Sciatic nerve (tissue), 2 donors: ENCODE measurements around the gene TREML4. TPM values are rescaled to one million over a fixed set of nuclear protein-coding genes. Genes with fewer than 3 reads are reported as not detected.
"Not testable (repeated sequence)": the region's sequence is repeated elsewhere in the genome, so short reads cannot be mapped to it uniquely, and the experiment has no call there.

ENCODE experiments used
- ATAC-seq: fragments of 200-7000 bp; cut with Tn5 transposase; one replicate; pipeline ENCODE4 v1.9.1; 2020; ENCODE audit warnings: mild to moderate bottlenecking, moderate library complexity
- DNase-seq: peaks from one replicate; pipeline ENCODE4 v3.0.0-alpha.2; 2020; ENCODE audit warnings: low spot score
- intact Hi-C: fragments of 100-400 bp; cut with DNase I; formaldehyde crosslinking; loops from one replicate; pipeline ENCODE4 v1.14.2; 2022
- total RNA-seq: library from RNA; stranded (reverse); fragmentation: NEBNext Ultra II Directional; extraction: Animal tissue kit (Norgen Biotek cat#: 25700); gene quantifications from one replicate; pipeline ENCODE4 v1.2.1, GENCODE V29; 2021
- donor health status: DM: no; HTN: no; CAD: no.
- donor health status: DM: no; HTN: no; CAD: no.

The TREML4 gene
- not detected for total RNA-seq

- intact Hi-C loops = no loop called here
- no peak for ATAC-seq
- DNase-seq = no peak
Measured at GRCh38 chr6:41228096-41228495, at the start of gene TREML4. TSS of gene TREML4 (plus strand) at chr6:41228349. CDS start at chr6:41228428, 79 bp downstream.

GRCh38 chr6:41179163-41179562 is 49.0 kb upstream of the TREML4 start:
- ATAC-seq = no peak
- DNase-seq = no peak
- intact Hi-C loops = no loop called here

GRCh38 chr6:41181566-41181965 is 46.6 kb upstream of the TREML4 start:
- no peak for DNase-seq
- no peak for ATAC-seq
- intact Hi-C loops = no loop called here

- ATAC-seq (peak; percentile 81), DNase-seq (no peak)
- intact Hi-C loops = no loop called here
Measured at GRCh38 chr6:41182069-41183034, 45.8 kb upstream of the TREML4 start.

- ATAC-seq (no peak), DNase-seq (no peak)
- intact Hi-C loops = no loop called here
Measured at GRCh38 chr6:41184761-41185160, 43.4 kb upstream of the TREML4 start.

- DNase-seq (no peak), ATAC-seq (peak; percentile 26)
- intact Hi-C loops = no loop called here
Measured at GRCh38 chr6:41186031-41186562, 42.1 kb upstream of the TREML4 start.

GRCh38 chr6:41187924-41188886 is 39.9 kb upstream of the TREML4 start:
- intact Hi-C loops = no loop called here
- ATAC-seq (no peak), DNase-seq (no peak)

- ATAC-seq, DNase-seq, intact Hi-C loops: not testable (repeated sequence)
Measured at GRCh38 chr6:41189046-41189445, 39.1 kb upstream of the TREML4 start.

- ATAC-seq (no peak), DNase-seq (no peak)
- intact Hi-C loops = no loop called here
Measured at GRCh38 chr6:41189967-41190366, 38.2 kb upstream of the TREML4 start.

GRCh38 chr6:41190791-41191190 is 37.4 kb upstream of the TREML4 start:
- intact Hi-C loops = no loop called here
- ATAC-seq (no peak), DNase-seq (no peak)

- peak; percentile 56 for ATAC-seq
- DNase-seq = no peak
- intact Hi-C loops = no loop called here
Measured at GRCh38 chr6:41191569-41191968, 36.6 kb upstream of the TREML4 start.

- intact Hi-C loops = no loop called here
- ATAC-seq (no peak), DNase-seq (no peak)
Measured at GRCh38 chr6:41193171-41193734, 34.9 kb upstream of the TREML4 start.

GRCh38 chr6:41193884-41194283 is 34.3 kb upstream of the TREML4 start:
- DNase-seq = no peak
- no peak for ATAC-seq
- intact Hi-C loops = no loop called here

- DNase-seq = no peak
Measured at GRCh38 chr6:41194386-41194785, 33.8 kb upstream of the TREML4 start.

GRCh38 chr6:41197234-41197633 is 30.9 kb upstream of the TREML4 start:
- ATAC-seq = no peak
- DNase-seq = no peak
- intact Hi-C loops = no loop called here

More at GRCh38 chr6:41194386-41194785, 33.8 kb upstream of the TREML4 start:
- intact Hi-C loops = no loop called here
- ATAC-seq = no peak

- intact Hi-C loops = no loop called here
- no peak for ATAC-seq
- DNase-seq = no peak
Measured at GRCh38 chr6:41199552-41200246, 28.4 kb upstream of the TREML4 start.

- intact Hi-C loops = no loop called here
- ATAC-seq = peak; percentile 60
Measured at GRCh38 chr6:41200296-41200900, 27.8 kb upstream of the TREML4 start.

More at GRCh38 chr6:41200296-41200900, 27.8 kb upstream of the TREML4 start:
- no peak for DNase-seq
